Stomach (tissue), 4 donors: ENCODE measurements around the gene SOS1.

Experiments
- CTCF ChIP-seq, 7 experiments: fragments of 450-650 bp in 4 of 7; fragments of 200-600 bp in 3 of 7; sonication (generic) in 3 of 7; IDR thresholded peaks; one replicate each; pipeline ENCODE4 v1.5.1; 2016 to 2019; ENCODE audit warnings: antibody characterized with exemption in 7 of 7, control low read depth in 2 of 7, mild to moderate bottlenecking in 1 of 7
- POLR2A ChIP-seq, 4 donors: fragments of 450-650 bp; IDR thresholded peaks; one replicate each; pipeline ENCODE4 v1.6.1; 2016; ENCODE audit warnings: antibody characterized with exemption in 4 of 4, control low read depth in 2 of 4, mild to moderate bottlenecking in 1 of 4, moderate library complexity in 1 of 4

GRCh38 chr2:38971377-38971776 is 149.5 kb downstream of the SOS1 start:
- no peak for TF ChIP-seq CTCF (IDR thresholded peaks at IDR 0.05)
- no peak for TF ChIP-seq POLR2A (IDR thresholded peaks at IDR 0.05)
